VCaP (cell line): ENCODE results near the gene MRPL20.

Experiments used
- H3K27ac ChIP-seq: fragments of 450-650 bp; 2 replicates; pipeline ENCODE4 v1.5.1; 2017
- TF ChIP-seq, protein P1 (sequence below): fragments of 450-650 bp; conservative IDR thresholded peaks from 2 replicates; pipeline ENCODE4 v1.5.1; 2017; ENCODE audit warnings: mild to moderate bottlenecking, moderate library complexity

MRPL20 gene

GRCh38 chr1:1402072-1402900 lies 4.8 kb downstream of the MRPL20 start:
- H3K27ac ChIP-seq = peak overlapping the region; percentile 95; the same call in 1 of the 2 replicates
- TF ChIP-seq, protein P1, sequence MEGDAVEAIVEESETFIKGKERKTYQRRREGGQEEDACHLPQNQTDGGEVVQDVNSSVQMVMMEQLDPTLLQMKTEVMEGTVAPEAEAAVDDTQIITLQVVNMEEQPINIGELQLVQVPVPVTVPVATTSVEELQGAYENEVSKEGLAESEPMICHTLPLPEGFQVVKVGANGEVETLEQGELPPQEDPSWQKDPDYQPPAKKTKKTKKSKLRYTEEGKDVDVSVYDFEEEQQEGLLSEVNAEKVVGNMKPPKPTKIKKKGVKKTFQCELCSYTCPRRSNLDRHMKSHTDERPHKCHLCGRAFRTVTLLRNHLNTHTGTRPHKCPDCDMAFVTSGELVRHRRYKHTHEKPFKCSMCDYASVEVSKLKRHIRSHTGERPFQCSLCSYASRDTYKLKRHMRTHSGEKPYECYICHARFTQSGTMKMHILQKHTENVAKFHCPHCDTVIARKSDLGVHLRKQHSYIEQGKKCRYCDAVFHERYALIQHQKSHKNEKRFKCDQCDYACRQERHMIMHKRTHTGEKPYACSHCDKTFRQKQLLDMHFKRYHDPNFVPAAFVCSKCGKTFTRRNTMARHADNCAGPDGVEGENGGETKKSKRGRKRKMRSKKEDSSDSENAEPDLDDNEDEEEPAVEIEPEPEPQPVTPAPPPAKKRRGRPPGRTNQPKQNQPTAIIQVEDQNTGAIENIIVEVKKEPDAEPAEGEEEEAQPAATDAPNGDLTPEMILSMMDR = peak; percentile 72

DNA sequence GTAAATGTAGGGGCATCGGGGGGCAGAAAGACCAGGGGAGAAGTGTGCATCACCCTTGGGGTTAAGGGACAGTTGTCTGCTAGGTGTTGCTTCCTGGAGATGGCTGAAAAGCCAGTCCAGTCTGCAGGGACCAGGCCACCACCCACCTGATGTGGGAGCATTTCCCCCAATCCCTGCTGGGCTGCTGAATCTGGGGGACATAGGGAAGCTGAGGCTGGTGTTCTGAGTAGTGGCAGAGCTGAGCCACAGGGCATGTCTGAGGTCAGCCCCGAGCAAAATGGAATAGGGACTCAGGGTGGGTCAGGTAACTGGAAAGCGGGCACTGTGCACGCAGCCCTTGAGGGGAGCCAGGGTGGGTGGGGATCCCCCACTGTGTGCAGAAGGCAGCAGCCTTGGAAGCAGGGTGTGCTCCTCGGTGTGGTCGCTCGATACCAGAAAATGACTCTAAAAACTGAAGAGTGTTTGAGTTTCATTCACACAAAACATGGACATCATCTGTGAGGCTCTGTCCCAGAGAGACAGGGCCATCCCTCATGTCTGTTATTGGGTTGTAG lies 5.6 kb downstream of the MRPL20 start:
- H3K27ac ChIP-seq = peak overlapping the region; percentile 95
- TF ChIP-seq, protein P1 = no peak

GRCh38 chr1:1400576-1401456 lies 6.3 kb downstream of the MRPL20 start:
- H3K27ac ChIP-seq = peak overlapping the region; percentile 95
- TF ChIP-seq, protein P1 = no peak

- H3K27ac ChIP-seq = peak overlapping the region; percentile 95
- TF ChIP-seq, protein P1 = no peak
Measured at GRCh38 chr1:1399872-1400575, 7.1 kb downstream of the MRPL20 start.

GRCh38 chr1:1399187-1399871 lies 7.8 kb downstream of the MRPL20 start, which contains the start of gene CCNL2:
Gene CCNL2 (minus strand): TSS chr1:1399335. CDS start chr1:1399306, 29 bp downstream.
- H3K27ac ChIP-seq = peak within 1 kb of the TSS; percentile 95
- TF ChIP-seq, protein P1 = peak; percentile 75

DNA sequence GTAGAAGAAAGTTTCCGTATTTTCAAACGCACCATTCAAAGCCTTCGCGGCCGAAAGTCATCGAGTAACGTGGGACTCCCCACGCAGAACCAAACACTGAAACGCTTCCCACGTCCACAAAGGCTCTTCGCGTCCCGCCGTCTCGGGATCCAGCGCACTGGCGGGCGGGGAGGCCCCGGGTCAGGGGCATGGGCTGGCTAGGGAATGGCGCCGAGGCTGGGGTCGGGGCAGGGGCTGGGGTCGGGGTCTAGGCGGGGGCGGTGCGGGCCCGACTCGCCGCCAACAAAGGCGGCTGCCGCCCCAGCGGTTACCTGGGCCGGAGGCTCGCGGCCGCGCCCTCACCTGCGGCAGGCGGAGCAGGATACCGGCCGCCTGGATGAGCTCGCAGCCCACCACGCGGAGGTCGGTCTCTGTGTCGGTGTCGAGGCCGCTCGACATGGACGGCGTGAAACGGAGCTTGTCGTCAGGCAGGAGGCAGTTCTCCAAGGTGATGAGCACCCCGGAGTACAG lies 8.4 kb downstream of the MRPL20 start:
- TF ChIP-seq, protein P1 = no peak
- peak overlapping the region; percentile 95 for H3K27ac ChIP-seq
